Activated naive CD8-positive, alpha-beta T cell (primary cell): ENCODE measurements around the gene GABRG2.
"Not testable (repeated sequence)": the region's sequence is repeated elsewhere in the genome, so short reads cannot be mapped to it uniquely, and the experiment has no call there.

ENCODE experiments used
- H3K27ac Mint-ChIP-seq: one replicate; pipeline ENCODE4 v1.8.0; 2021; ENCODE audit warnings: mixed read lengths
- H3K27me3 Mint-ChIP-seq: one replicate; pipeline ENCODE4 v1.8.0; 2021; ENCODE audit warnings: mixed read lengths
- H3K36me3 Mint-ChIP-seq: one replicate; pipeline ENCODE4 v1.8.0; 2021; ENCODE audit warnings: mixed read lengths
- H3K4me1 Mint-ChIP-seq: one replicate; pipeline ENCODE4 v1.8.0; 2021; ENCODE audit warnings: low read depth, mixed read lengths
- H3K4me3 Mint-ChIP-seq: one replicate; pipeline ENCODE4 v1.8.0; 2021; ENCODE audit warnings: mild to moderate bottlenecking, mixed read lengths
- H3K9me3 Mint-ChIP-seq: one replicate; pipeline ENCODE4 v1.8.0; 2021; ENCODE audit warnings: low read depth, mixed read lengths

GABRG2 gene

GRCh38 chr5:162067655-162068411 lies at the start of gene GABRG2:
Gene GABRG2 (plus strand): TSS chr5:162067773. CDS start chr5:162068000, 227 bp downstream.
- peaks cover 11% of the 10 kb centered on the region for H3K9me3 Mint-ChIP-seq
- no peak within 1 kb of the TSS for H3K4me3 Mint-ChIP-seq
- H3K27ac Mint-ChIP-seq, result no peak within 1 kb of the TSS
- no peaks in the 10 kb centered on the region for H3K36me3 Mint-ChIP-seq
- peaks cover 5% of the 10 kb centered on the region for H3K27me3 Mint-ChIP-seq
- H3K4me1 Mint-ChIP-seq, result no peaks in the 10 kb centered on the region

GRCh38 chr5:162025312-162025711 lies 42.3 kb upstream of the GABRG2 start:
- Mint-ChIP-seq H3K4me3 (no peak overlapping the region), H3K4me1 (no peaks in the 10 kb centered on the region), H3K27me3 (no peaks in the 10 kb centered on the region), H3K9me3 (peaks cover 13% of the 10 kb centered on the region), H3K36me3 (no peaks in the 10 kb centered on the region), H3K27ac (no peak overlapping the region)

GRCh38 chr5:162026803-162027202 lies 40.8 kb upstream of the GABRG2 start:
- Mint-ChIP-seq H3K4me3 (no peak overlapping the region), H3K27ac (no peak overlapping the region)

GRCh38 chr5:162037431-162037830 lies 30.1 kb upstream of the GABRG2 start:
- H3K27me3 Mint-ChIP-seq, result no peaks in the 10 kb centered on the region
- H3K36me3 Mint-ChIP-seq, result no peaks in the 10 kb centered on the region
- H3K27ac Mint-ChIP-seq, result no peak overlapping the region

More at GRCh38 chr5:162026803-162027202, 40.8 kb upstream of the GABRG2 start:
- Mint-ChIP-seq H3K4me1 (no peaks in the 10 kb centered on the region), H3K36me3 (no peaks in the 10 kb centered on the region), H3K9me3 (peaks cover 13% of the 10 kb centered on the region), H3K27me3 (no peaks in the 10 kb centered on the region)

GRCh38 chr5:162047279-162047678 lies 20.3 kb upstream of the GABRG2 start:
- no peak overlapping the region for H3K27ac Mint-ChIP-seq
- H3K4me1 Mint-ChIP-seq, result no peaks in the 10 kb centered on the region

More at GRCh38 chr5:162037431-162037830, 30.1 kb upstream of the GABRG2 start:
- Mint-ChIP-seq H3K4me3 (no peak overlapping the region), H3K9me3 (peaks cover 3% of the 10 kb centered on the region), H3K4me1 (no peaks in the 10 kb centered on the region)

GRCh38 chr5:162052676-162053075 lies 14.9 kb upstream of the GABRG2 start:
- Mint-ChIP-seq H3K9me3 (no peaks in the 10 kb centered on the region), H3K4me1 (no peaks in the 10 kb centered on the region), H3K36me3 (no peaks in the 10 kb centered on the region), H3K4me3 (no peak overlapping the region), H3K27ac (no peak overlapping the region), H3K27me3 (no peaks in the 10 kb centered on the region)

More at GRCh38 chr5:162047279-162047678, 20.3 kb upstream of the GABRG2 start:
- H3K9me3 Mint-ChIP-seq, result no peaks in the 10 kb centered on the region
- H3K27me3 Mint-ChIP-seq, result no peaks in the 10 kb centered on the region
- no peaks in the 10 kb centered on the region for H3K36me3 Mint-ChIP-seq
- no peak overlapping the region for H3K4me3 Mint-ChIP-seq

GRCh38 chr5:162055095-162055494 lies 12.5 kb upstream of the GABRG2 start:
- H3K27ac Mint-ChIP-seq, H3K9me3 Mint-ChIP-seq, H3K4me3 Mint-ChIP-seq, H3K36me3 Mint-ChIP-seq, H3K27me3 Mint-ChIP-seq, H3K4me1 Mint-ChIP-seq: not testable (repeated sequence)

GRCh38 chr5:162067162-162067561 lies 411 bp upstream of the GABRG2 start:
- Mint-ChIP-seq H3K4me3 (no peak overlapping the region), H3K9me3 (peaks cover 11% of the 10 kb centered on the region), H3K27me3 (peaks cover 5% of the 10 kb centered on the region), H3K4me1 (no peaks in the 10 kb centered on the region), H3K27ac (no peak overlapping the region), H3K36me3 (no peaks in the 10 kb centered on the region)

- Mint-ChIP-seq H3K27ac (no peak overlapping the region), H3K4me1 (no peaks in the 10 kb centered on the region), H3K27me3 (peaks cover 5% of the 10 kb centered on the region), H3K36me3 (no peaks in the 10 kb centered on the region), H3K9me3 (peaks cover 11% of the 10 kb centered on the region), H3K4me3 (no peak overlapping the region)
Observed at GRCh38 chr5:162068412-162068811, 839 bp downstream of the GABRG2 start.

GRCh38 chr5:162068936-162069335 lies 1.4 kb downstream of the GABRG2 start:
- H3K27me3 Mint-ChIP-seq, result peaks cover 5% of the 10 kb centered on the region
- no peak overlapping the region for H3K4me3 Mint-ChIP-seq
- peaks cover 11% of the 10 kb centered on the region for H3K9me3 Mint-ChIP-seq
- H3K36me3 Mint-ChIP-seq, result no peaks in the 10 kb centered on the region
- H3K4me1 Mint-ChIP-seq, result no peaks in the 10 kb centered on the region
- H3K27ac Mint-ChIP-seq, result no peak overlapping the region

- no peaks in the 10 kb centered on the region for H3K36me3 Mint-ChIP-seq
- H3K4me3 Mint-ChIP-seq, result no peak overlapping the region
Observed at GRCh38 chr5:162078805-162079204, 11.2 kb downstream of the GABRG2 start.

GRCh38 chr5:162091336-162091735 lies 23.8 kb downstream of the GABRG2 start:
- no peaks in the 10 kb centered on the region for H3K4me1 Mint-ChIP-seq

More at GRCh38 chr5:162078805-162079204, 11.2 kb downstream of the GABRG2 start:
- H3K27ac Mint-ChIP-seq, result no peak overlapping the region
- peaks cover 7% of the 10 kb centered on the region for H3K9me3 Mint-ChIP-seq
- no peaks in the 10 kb centered on the region for H3K4me1 Mint-ChIP-seq
- no peaks in the 10 kb centered on the region for H3K27me3 Mint-ChIP-seq

GRCh38 chr5:162096448-162096847 lies 28.9 kb downstream of the GABRG2 start:
- Mint-ChIP-seq H3K27me3 (no peaks in the 10 kb centered on the region), H3K4me1 (no peaks in the 10 kb centered on the region), H3K4me3 (no peak overlapping the region), H3K9me3 (no peaks in the 10 kb centered on the region), H3K27ac (no peak overlapping the region), H3K36me3 (no peaks in the 10 kb centered on the region)

More at GRCh38 chr5:162091336-162091735, 23.8 kb downstream of the GABRG2 start:
- no peaks in the 10 kb centered on the region for H3K36me3 Mint-ChIP-seq
- peaks cover 1% of the 10 kb centered on the region for H3K27me3 Mint-ChIP-seq
- peaks cover 3% of the 10 kb centered on the region for H3K9me3 Mint-ChIP-seq
- no peak overlapping the region for H3K27ac Mint-ChIP-seq
- H3K4me3 Mint-ChIP-seq, result no peak overlapping the region

- Mint-ChIP-seq H3K27me3 (no peaks in the 10 kb centered on the region), H3K4me3 (no peak overlapping the region), H3K27ac (no peak overlapping the region), H3K4me1 (no peaks in the 10 kb centered on the region), H3K9me3 (peaks cover 8% of the 10 kb centered on the region), H3K36me3 (no peaks in the 10 kb centered on the region)
Observed at GRCh38 chr5:162107591-162107990, 40.0 kb downstream of the GABRG2 start.

- H3K4me3 Mint-ChIP-seq, result no peak overlapping the region
- H3K4me1 Mint-ChIP-seq, result no peaks in the 10 kb centered on the region
- peaks cover 10% of the 10 kb centered on the region for H3K9me3 Mint-ChIP-seq
- no peaks in the 10 kb centered on the region for H3K27me3 Mint-ChIP-seq
- H3K36me3 Mint-ChIP-seq, result no peaks in the 10 kb centered on the region
- H3K27ac Mint-ChIP-seq, result no peak overlapping the region
Observed at GRCh38 chr5:162119801-162120200, 52.2 kb downstream of the GABRG2 start.

- H3K4me3 Mint-ChIP-seq, result no peak overlapping the region
- H3K27me3 Mint-ChIP-seq, result no peaks in the 10 kb centered on the region
- H3K27ac Mint-ChIP-seq, result no peak overlapping the region
- H3K36me3 Mint-ChIP-seq, result no peaks in the 10 kb centered on the region
- H3K4me1 Mint-ChIP-seq, result no peaks in the 10 kb centered on the region
- H3K9me3 Mint-ChIP-seq, result peaks cover 13% of the 10 kb centered on the region
Observed at GRCh38 chr5:162128117-162128516, 60.5 kb downstream of the GABRG2 start.
